Measurements from ENCODE around the gene ATF7IP.
A peak's percentile ranks its signal among the peaks of the same experiment; 100 is the strongest.

ATF7IP gene

GRCh38 chr12:14473707-14474287 lies 108.3 kb downstream of the ATF7IP start:
- DNase-seq (ENCODE audit: low spot score) (peak; percentile 24), FAIRE-seq (no peak)

GRCh38 chr12:14479004-14479403 lies 113.5 kb downstream of the ATF7IP start:
- FAIRE-seq (no peak), DNase-seq (ENCODE audit: low spot score) (no peak)

- DNase-seq (ENCODE audit: low spot score) (no peak), FAIRE-seq (no peak)
Observed at GRCh38 chr12:14481201-14481600, 115.7 kb downstream of the ATF7IP start.

GRCh38 chr12:14482361-14482760 lies 116.9 kb downstream of the ATF7IP start:
- FAIRE-seq (no peak), DNase-seq (ENCODE audit: low spot score) (no peak)

- no peak for DNase-seq (ENCODE audit: low spot score)
- FAIRE-seq = no peak
Observed at GRCh38 chr12:14482886-14483285, 117.4 kb downstream of the ATF7IP start.

- FAIRE-seq (no peak), DNase-seq (ENCODE audit: low spot score) (no peak)
Observed at GRCh38 chr12:14495326-14495725, 129.8 kb downstream of the ATF7IP start.

- FAIRE-seq (no peak), DNase-seq (ENCODE audit: low spot score) (no peak)
Observed at GRCh38 chr12:14505626-14506596, 140.4 kb downstream of the ATF7IP start.

- DNase-seq (ENCODE audit: low spot score) (no peak), FAIRE-seq (no peak)
Observed at GRCh38 chr12:14510574-14510973, 145.1 kb downstream of the ATF7IP start.

GRCh38 chr12:14514154-14514842 lies 148.8 kb downstream of the ATF7IP start:
- no peak for DNase-seq (ENCODE audit: low spot score)
- FAIRE-seq = no peak

- DNase-seq (ENCODE audit: low spot score) (no peak), FAIRE-seq (no peak)
Observed at GRCh38 chr12:14514946-14515345, 149.5 kb downstream of the ATF7IP start.

- no peak for DNase-seq (ENCODE audit: low spot score)
- FAIRE-seq = no peak
Observed at GRCh38 chr12:14521822-14522221, 156.3 kb downstream of the ATF7IP start.

GRCh38 chr12:14525964-14526363 lies 160.5 kb downstream of the ATF7IP start:
- no peak for DNase-seq (ENCODE audit: low spot score)
- no peak for FAIRE-seq

- no peak for DNase-seq (ENCODE audit: low spot score)
- FAIRE-seq = no peak
Observed at GRCh38 chr12:14532152-14532551, 166.7 kb downstream of the ATF7IP start.

GRCh38 chr12:14537088-14537487 lies 171.6 kb downstream of the ATF7IP start:
- no peak for FAIRE-seq
- no peak for DNase-seq (ENCODE audit: low spot score)

GRCh38 chr12:14540801-14541462 lies 175.4 kb downstream of the ATF7IP start:
- no peak for FAIRE-seq
- DNase-seq (ENCODE audit: low spot score) = no peak

- DNase-seq (ENCODE audit: low spot score) = no peak
- FAIRE-seq = no peak
Observed at GRCh38 chr12:14545144-14546124, 180.0 kb downstream of the ATF7IP start.

GRCh38 chr12:14547571-14547970 lies 182.1 kb downstream of the ATF7IP start:
- FAIRE-seq (no peak), DNase-seq (ENCODE audit: low spot score) (no peak)

- DNase-seq (ENCODE audit: low spot score) (no peak), FAIRE-seq (no peak)
Observed at GRCh38 chr12:14548609-14549008, 183.1 kb downstream of the ATF7IP start.
